HCT116 (cell line): ENCODE data around the gene RCAN2. TPM values are rescaled to one million over a fixed set of nuclear protein-coding genes. Genes with fewer than 3 reads are reported as not detected.

ENCODE experiments used
- ATAC-seq: fragments of 200-7000 bp; cut with Tn5 transposase; 2 replicates; pipeline ENCODE4 v1.9.1; 2020; ENCODE audit warnings: mild to moderate bottlenecking, moderate library complexity
- BruUV-seq: library from RNA; stranded (reverse); fragments of 400-500 nt; replicated peaks from 2 replicates; lab custom pipeline; 2021; lab: Mats Ljungman, UMichigan
- CTCF ChIA-PET: fragments of 300-600 bp; sonication (Branson Sonifier 250); formaldehyde crosslinking; loops from one replicate; lab custom pipeline; 2021; ENCODE audit warnings: antibody characterized with exemption; lab: Charles Lee
- POLR2A ChIA-PET: fragments of 300-600, 350-600 bp; sonication (Branson Sonifier 250); formaldehyde crosslinking; loops from one replicate; lab custom pipeline; 2021; ENCODE audit warnings: antibody characterized with exemption; lab: Charles Lee
- RAD21 ChIA-PET, 2 experiments: fragments of 300-600 bp; sonication (Branson Sonifier 250); formaldehyde crosslinking; loops; one replicate each; lab custom pipeline; 2023; ENCODE audit warnings: low total read pairs in 2 of 2; ENCODE audit not compliant: uncharacterized antibody in 2 of 2, unreplicated experiment in 2 of 2, low non-redundant PET in 1 of 2; lab: Charles Lee
- DNase-seq: peaks from one replicate; pipeline ENCODE4 v3.0.0-alpha.2; 2010; ENCODE audit warnings: low read depth, low spot score
- H2AFZ ChIP-seq: fragments of 200-600 bp; shearing (Covaris generic), sonication (generic); 2 replicates; pipeline ENCODE4 v1.6.1; 2017; ENCODE audit warnings: low read depth, mixed run types, mixed read lengths, antibody characterized with exemption, low read length; ENCODE audit not compliant: poor library complexity, severe bottlenecking
- H3K27ac ChIP-seq: 2 replicates; pipeline ENCODE4 v1.5.1; 2012; ENCODE audit warnings: low read depth, low read length
- H3K27me3 ChIP-seq: fragments of 200-600 bp; sonication (generic); 2 replicates; pipeline ENCODE4 v1.6.1; 2016; ENCODE audit warnings: mixed run types, low read length, mixed read lengths; ENCODE audit not compliant: insufficient read depth
- H3K36me3 ChIP-seq, 2 experiments: fragments of 200-500 bp in 1 of 2; fragments of 200-600 bp in 1 of 2; sonication (Bioruptor generic) in 1 of 2; sonication (generic) in 1 of 2; 2 replicates each; pipeline versions ENCODE4 v1.5.1 to v1.6.1; 2014 to 2016; ENCODE audit warnings: low read length in 2 of 2, inconsistent platforms in 1 of 2, mixed read lengths in 1 of 2, mixed run types in 1 of 2; ENCODE audit not compliant: insufficient read depth in 2 of 2, control insufficient read depth in 1 of 2
- H3K4me1 ChIP-seq, 2 experiments: fragments of 200-600 bp in 1 of 2; sonication (generic) in 1 of 2; 2 replicates each; pipeline versions ENCODE4 v1.5.1 to v1.6.1; 2012 to 2017; ENCODE audit warnings: low read length in 2 of 2, inconsistent platforms in 1 of 2, mild to moderate bottlenecking in 1 of 2, mixed read lengths in 1 of 2, mixed run types in 1 of 2, moderate library complexity in 1 of 2; ENCODE audit not compliant: insufficient read depth in 2 of 2, control insufficient read depth in 1 of 2
- H3K4me2 ChIP-seq: fragments of 200-600 bp; sonication (generic); 2 replicates; pipeline ENCODE4 v1.6.1; 2017; ENCODE audit warnings: mixed run types, low read length, mixed read lengths
- H3K4me3 ChIP-seq, 2 experiments: fragments of 200-600 bp in 1 of 2; sonication (generic) in 1 of 2; replicated peaks in 1 of 2; 2 replicates each; pipeline ENCODE4 v1.5.1; 2011 to 2016; ENCODE audit warnings: low read length in 2 of 2, control low read depth in 1 of 2, low read depth in 1 of 2, mild to moderate bottlenecking in 1 of 2, mixed read lengths in 1 of 2, mixed run types in 1 of 2
- H3K79me2 ChIP-seq: fragments of 200-600 bp; sonication (generic); 2 replicates; pipeline ENCODE4 v1.6.1; 2017; ENCODE audit warnings: mild to moderate bottlenecking, mixed run types, low read length, moderate library complexity, mixed read lengths; ENCODE audit not compliant: insufficient read depth
- H3K9ac ChIP-seq: fragments of 200-600 bp; sonication (generic); 2 replicates; pipeline ENCODE4 v1.6.1; 2016; ENCODE audit warnings: low read length, mixed read lengths
- H3K9me2 ChIP-seq: fragments of 200-600 bp; sonication (generic), shearing (Covaris generic); 2 replicates; pipeline ENCODE4 v1.6.1; 2017; ENCODE audit warnings: mixed run types, mild to moderate bottlenecking, moderate library complexity; ENCODE audit not compliant: insufficient read depth
- H3K9me3 ChIP-seq, 2 experiments: fragments of 200-500 bp in 1 of 2; fragments of 200-600 bp in 1 of 2; sonication (Bioruptor generic) in 1 of 2; sonication (generic) in 1 of 2; 2 replicates each; pipeline ENCODE4 v1.6.1; 2014 to 2017; ENCODE audit warnings: low read length in 2 of 2, mixed read lengths in 2 of 2, inconsistent platforms in 1 of 2, low read depth in 1 of 2, mild to moderate bottlenecking in 1 of 2, mixed run types in 1 of 2, moderate library complexity in 1 of 2; ENCODE audit not compliant: control insufficient read depth in 1 of 2, insufficient read depth in 1 of 2
- H4K20me1 ChIP-seq: fragments of 200-600 bp; sonication (generic), shearing (Covaris generic); 2 replicates; pipeline ENCODE4 v1.6.1; 2017; ENCODE audit warnings: mixed run types, mild to moderate bottlenecking, moderate library complexity; ENCODE audit not compliant: insufficient read depth
- ATF3 ChIP-seq: IDR thresholded peaks from 2 replicates; pipeline ENCODE4 v1.6.1; 2012
- EGR1 ChIP-seq: IDR thresholded peaks from 2 replicates; pipeline ENCODE4 v1.6.1; 2012; ENCODE audit warnings: low read depth
- ELF1 ChIP-seq: IDR thresholded peaks from 2 replicates; pipeline ENCODE4 v1.6.1; 2012; ENCODE audit warnings: low read depth, borderline replicate concordance
- EZH2 ChIP-seq: fragments of 200-600 bp; sonication (generic); IDR thresholded peaks from 2 replicates; pipeline ENCODE4 v1.6.1; 2017; ENCODE audit warnings: antibody characterized with exemption, mixed run types
- JUND ChIP-seq: IDR thresholded peaks from 2 replicates; pipeline ENCODE4 v1.6.1; 2012
- POLR2A ChIP-seq: IDR thresholded peaks from 2 replicates; pipeline ENCODE4 v1.7.0; 2011; ENCODE audit warnings: borderline replicate concordance; ENCODE audit not compliant: insufficient read depth, insufficient read length; ENCODE audit errors: extremely low read depth
- SIN3A ChIP-seq: IDR thresholded peaks from 2 replicates; pipeline ENCODE4 v1.6.1; 2012; ENCODE audit warnings: low read depth
- SRF ChIP-seq: IDR thresholded peaks from 2 replicates; pipeline ENCODE4 v1.6.1; 2012; ENCODE audit warnings: low read depth
- YY1 ChIP-seq: IDR thresholded peaks from 2 replicates; pipeline ENCODE4 v1.6.1; 2011; ENCODE audit warnings: low read length, low read depth, moderate library complexity, mild to moderate bottlenecking; ENCODE audit not compliant: insufficient replicate concordance; ENCODE audit errors: extremely low read depth
- intact Hi-C: fragments of 100-400 bp; cut with micrococcal nuclease; formaldehyde crosslinking; loops from 2 replicates; pipeline ENCODE4 v1.10.0; 2022
- total RNA-seq: library from RNA; stranded (reverse); gene quantifications from one replicate; pipeline ENCODE4 v1.2.1, GENCODE V29; 2021; ENCODE audit not compliant: unreplicated experiment
- TF ChIP-seq, protein P1 (sequence below): IDR thresholded peaks from 2 replicates; pipeline ENCODE4 v1.6.1; 2012; ENCODE audit warnings: low read depth

The RCAN2 gene
- total RNA-seq, 1 experiment from 2014 or later = 0.57 TPM

DNA sequence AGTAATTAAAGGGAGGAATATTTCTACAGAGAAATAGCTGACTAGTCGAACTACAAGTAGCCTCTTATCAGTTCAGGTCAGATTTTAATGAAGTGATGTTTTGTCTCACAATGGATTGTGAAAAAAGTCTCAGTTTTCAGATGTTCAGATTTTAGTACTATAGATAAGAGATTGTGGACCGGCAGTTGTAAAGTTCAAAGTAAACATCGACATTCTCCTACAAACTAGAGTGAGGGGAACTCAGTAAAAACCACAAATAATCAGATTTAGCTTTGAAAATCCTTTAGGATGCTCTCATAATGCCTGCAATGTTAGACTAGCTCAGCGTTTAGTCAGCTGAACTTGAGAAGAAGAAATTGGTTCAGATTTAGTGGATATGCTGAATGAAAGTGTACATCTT lies 39.9 kb downstream of the RCAN2 start:
- Histone ChIP-seq H3K9me2 (no peaks in the 10 kb centered on the region), H3K4me3 (no peak overlapping the region), H3K9ac (no peak overlapping the region), H3K9me3 (no peaks in the 10 kb centered on the region), H3K36me3 (no peaks in the 10 kb centered on the region; a peak in 1 of 4 replicates), H3K27me3 (no peaks in the 10 kb centered on the region), H3K4me2 (no peak overlapping the region), H3K27ac (no peak overlapping the region), H2AFZ (no peak overlapping the region), H3K79me2 (no peaks in the 10 kb centered on the region), H3K4me1 (no peaks in the 10 kb centered on the region), H4K20me1 (no peaks in the 10 kb centered on the region)
- TF ChIP-seq SRF = no peak
- TF ChIP-seq, protein P1, sequence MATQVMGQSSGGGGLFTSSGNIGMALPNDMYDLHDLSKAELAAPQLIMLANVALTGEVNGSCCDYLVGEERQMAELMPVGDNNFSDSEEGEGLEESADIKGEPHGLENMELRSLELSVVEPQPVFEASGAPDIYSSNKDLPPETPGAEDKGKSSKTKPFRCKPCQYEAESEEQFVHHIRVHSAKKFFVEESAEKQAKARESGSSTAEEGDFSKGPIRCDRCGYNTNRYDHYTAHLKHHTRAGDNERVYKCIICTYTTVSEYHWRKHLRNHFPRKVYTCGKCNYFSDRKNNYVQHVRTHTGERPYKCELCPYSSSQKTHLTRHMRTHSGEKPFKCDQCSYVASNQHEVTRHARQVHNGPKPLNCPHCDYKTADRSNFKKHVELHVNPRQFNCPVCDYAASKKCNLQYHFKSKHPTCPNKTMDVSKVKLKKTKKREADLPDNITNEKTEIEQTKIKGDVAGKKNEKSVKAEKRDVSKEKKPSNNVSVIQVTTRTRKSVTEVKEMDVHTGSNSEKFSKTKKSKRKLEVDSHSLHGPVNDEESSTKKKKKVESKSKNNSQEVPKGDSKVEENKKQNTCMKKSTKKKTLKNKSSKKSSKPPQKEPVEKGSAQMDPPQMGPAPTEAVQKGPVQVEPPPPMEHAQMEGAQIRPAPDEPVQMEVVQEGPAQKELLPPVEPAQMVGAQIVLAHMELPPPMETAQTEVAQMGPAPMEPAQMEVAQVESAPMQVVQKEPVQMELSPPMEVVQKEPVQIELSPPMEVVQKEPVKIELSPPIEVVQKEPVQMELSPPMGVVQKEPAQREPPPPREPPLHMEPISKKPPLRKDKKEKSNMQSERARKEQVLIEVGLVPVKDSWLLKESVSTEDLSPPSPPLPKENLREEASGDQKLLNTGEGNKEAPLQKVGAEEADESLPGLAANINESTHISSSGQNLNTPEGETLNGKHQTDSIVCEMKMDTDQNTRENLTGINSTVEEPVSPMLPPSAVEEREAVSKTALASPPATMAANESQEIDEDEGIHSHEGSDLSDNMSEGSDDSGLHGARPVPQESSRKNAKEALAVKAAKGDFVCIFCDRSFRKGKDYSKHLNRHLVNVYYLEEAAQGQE = no peak
- TF ChIP-seq YY1 = no peak
- TF ChIP-seq EGR1 = no peak
- no peak for TF ChIP-seq ELF1
- no peak for TF ChIP-seq ATF3
- no peak for TF ChIP-seq POLR2A
- no peak for TF ChIP-seq JUND
- no peak for TF ChIP-seq SIN3A
- TF ChIP-seq EZH2 = no peak
- ATAC-seq (no peak), DNase-seq (no peak)
- RAD21 ChIA-PET = no interaction called here
- CTCF ChIA-PET = no interaction called here
- no TSS peak for BruUV-seq
- POLR2A ChIA-PET = no interaction called here
- intact Hi-C loops = no loop called here
